HG02981 (cell line): Measurements from ENCODE around the gene GEMIN5.

Experiments
- ATAC-seq: cut with Tn5 transposase; IDR thresholded peaks from one replicate; pipeline ENCODE4 v1.9.1; 2021; ENCODE audit warnings: mild to moderate bottlenecking, moderate library complexity; ENCODE audit not compliant: unreplicated experiment

The GEMIN5 gene

GRCh38 chr5:154895606-154896561, 42.1 kb downstream of the GEMIN5 start:
- no peak for ATAC-seq

GRCh38 chr5:154893381-154893780, 44.6 kb downstream of the GEMIN5 start:
- no peak for ATAC-seq

- ATAC-seq = no peak
These were observed 45.6 kb downstream of the GEMIN5 start for GRCh38 chr5:154892369-154892771.

GRCh38 chr5:154885439-154885838, 52.6 kb downstream of the GEMIN5 start:
- ATAC-seq = no peak

GRCh38 chr5:154884424-154884823, 53.6 kb downstream of the GEMIN5 start:
- ATAC-seq = no peak

GRCh38 chr5:154881986-154882385, 56.0 kb downstream of the GEMIN5 start:
- ATAC-seq = no peak

GRCh38 chr5:154878642-154879335, 59.2 kb downstream of the GEMIN5 start:
- no peak for ATAC-seq

GRCh38 chr5:154873791-154874331, 64.2 kb downstream of the GEMIN5 start:
- no peak for ATAC-seq

- ATAC-seq = no peak
These were observed 66.3 kb downstream of the GEMIN5 start for GRCh38 chr5:154871734-154872133.

- no peak for ATAC-seq
These were observed 69.3 kb downstream of the GEMIN5 start for GRCh38 chr5:154868702-154869101.

GRCh38 chr5:154866841-154867240, 71.2 kb downstream of the GEMIN5 start:
- no peak for ATAC-seq

GRCh38 chr5:154865466-154866184, 72.4 kb downstream of the GEMIN5 start:
- ATAC-seq = no peak

- no peak for ATAC-seq
These were observed 74.5 kb downstream of the GEMIN5 start for GRCh38 chr5:154863291-154864080.

- no peak for ATAC-seq
These were observed 75.2 kb downstream of the GEMIN5 start for GRCh38 chr5:154862766-154863165.

GRCh38 chr5:154861946-154862345, 76.1 kb downstream of the GEMIN5 start:
- no peak for ATAC-seq

GRCh38 chr5:154860765-154861164, 77.2 kb downstream of the GEMIN5 start:
- ATAC-seq = no peak

- ATAC-seq = no peak
These were observed 77.9 kb downstream of the GEMIN5 start for GRCh38 chr5:154860123-154860522.

GRCh38 chr5:154858972-154859871, 78.8 kb downstream of the GEMIN5 start:
- peak; percentile 14 for ATAC-seq

- ATAC-seq = peak; percentile 75
These were observed 79.6 kb downstream of the GEMIN5 start, which contains the start of gene CNOT8 for GRCh38 chr5:154858297-154858971. Gene CNOT8 (plus strand): TSS chr5:154858627. CDS start chr5:154863279, 4,652 bp downstream.
